Transverse colon (tissue), 4 donors: ENCODE measurements around the gene TYROBP. TPM values are rescaled to one million over a fixed set of nuclear protein-coding genes. Genes with fewer than 3 reads are reported as not detected.

Experiments
- DNase-seq: peaks from one replicate; pipeline ENCODE4 v3.0.0-alpha.2; 2019
- H3K27ac ChIP-seq, 4 donors: fragments of 200-600 bp; sonication (generic); 2 replicates each; pipeline ENCODE4 v1.5.1; 2016 to 2018; ENCODE audit warnings: inconsistent platforms in 4 of 4
- H3K27me3 ChIP-seq: fragments of 200-600 bp; sonication (generic); 2 replicates; pipeline ENCODE4 v1.5.1; 2017; ENCODE audit warnings: inconsistent platforms
- H3K36me3 ChIP-seq, 4 donors: fragments of 200-600 bp; sonication (generic); 2 replicates each; pipeline ENCODE4 v1.5.1; 2017 to 2019; ENCODE audit warnings: inconsistent platforms in 4 of 4
- H3K4me1 ChIP-seq, 4 donors: fragments of 200-600 bp; sonication (generic); 2 replicates each; pipeline ENCODE4 v1.5.1; 2017 to 2020; ENCODE audit warnings: inconsistent platforms in 4 of 4
- H3K4me3 ChIP-seq, 4 donors: fragments of 200-600 bp; sonication (generic); 1 replicate in 1 of 4; 2 replicates in 3 of 4; pipeline versions ENCODE4 v1.5.1 to v1.6.1; 2017 to 2019; ENCODE audit warnings: inconsistent platforms in 4 of 4
- H3K9me3 ChIP-seq, 2 donors: fragments of 200-600 bp; sonication (generic); 2 replicates each; pipeline ENCODE4 v1.5.1; 2017 to 2019; ENCODE audit warnings: inconsistent platforms in 2 of 2
- EP300 ChIP-seq: sonication (generic); formaldehyde crosslinking; IDR thresholded peaks from one replicate; pipeline ENCODE4 v1.6.1; 2017; ENCODE audit warnings: antibody characterized with exemption, low read depth
- POLR2A ChIP-seq: fragments of 450-650 bp; IDR thresholded peaks from one replicate; pipeline ENCODE4 v1.6.1; 2016; ENCODE audit warnings: antibody characterized with exemption, mild to moderate bottlenecking, moderate library complexity
- POLR2AphosphoS5 ChIP-seq, 3 donors: sonication (generic); formaldehyde crosslinking; IDR thresholded peaks; one replicate each; pipeline ENCODE4 v1.6.1; 2016; ENCODE audit warnings: antibody characterized with exemption in 3 of 3
- WGBS, 2 donors: methylation state at CpG; one replicate each; pipeline ENCODE4 v1.1.5; 2018; ENCODE audit warnings: low coverage in 1 of 2; 5-methylcytosine and 5-hydroxymethylcytosine counted together
- in situ Hi-C, 4 donors: fragments of 200-750 bp; cut with MboI; loops; one replicate each; pipeline versions ENCODE4 v1.15.0 to v1.15.1; 2017; ENCODE audit warnings: low sequenced_read_pairs in 3 of 4, low pct_ligation_motif_present in 1 of 4, low pct_unique_long_range_greater_than_20kb in 1 of 4
- intact Hi-C: fragments of 100-400 bp; cut with DNase I; formaldehyde crosslinking; loops from one replicate; pipeline ENCODE4 v1.15.1; 2023; ENCODE audit warnings: low total_unique reads
- total RNA-seq, 4 donors: library from RNA; depleted of rRNA; stranded (reverse); fragments of >200 nt; gene quantifications; one replicate each; pipeline ENCODE4 v1.1.0, GENCODE V29; 2016
- TF ChIP-seq, protein P1 (sequence below), 5 experiments: fragments of 200-600 bp in 3 of 5; fragments of 450-650 bp in 2 of 5; sonication (generic) in 3 of 5; IDR thresholded peaks; 1 replicate in 2 of 5; 2 replicates in 3 of 5; pipeline ENCODE4 v1.5.1; 2016 to 2017; ENCODE audit warnings: antibody characterized with exemption in 5 of 5, inconsistent platforms in 3 of 5, mild to moderate bottlenecking in 2 of 5, moderate library complexity in 1 of 5

TYROBP gene
- total RNA-seq, 4 donors from 2014 or later: 25.6 to 81.5 (median 52.2) TPM

DNA sequence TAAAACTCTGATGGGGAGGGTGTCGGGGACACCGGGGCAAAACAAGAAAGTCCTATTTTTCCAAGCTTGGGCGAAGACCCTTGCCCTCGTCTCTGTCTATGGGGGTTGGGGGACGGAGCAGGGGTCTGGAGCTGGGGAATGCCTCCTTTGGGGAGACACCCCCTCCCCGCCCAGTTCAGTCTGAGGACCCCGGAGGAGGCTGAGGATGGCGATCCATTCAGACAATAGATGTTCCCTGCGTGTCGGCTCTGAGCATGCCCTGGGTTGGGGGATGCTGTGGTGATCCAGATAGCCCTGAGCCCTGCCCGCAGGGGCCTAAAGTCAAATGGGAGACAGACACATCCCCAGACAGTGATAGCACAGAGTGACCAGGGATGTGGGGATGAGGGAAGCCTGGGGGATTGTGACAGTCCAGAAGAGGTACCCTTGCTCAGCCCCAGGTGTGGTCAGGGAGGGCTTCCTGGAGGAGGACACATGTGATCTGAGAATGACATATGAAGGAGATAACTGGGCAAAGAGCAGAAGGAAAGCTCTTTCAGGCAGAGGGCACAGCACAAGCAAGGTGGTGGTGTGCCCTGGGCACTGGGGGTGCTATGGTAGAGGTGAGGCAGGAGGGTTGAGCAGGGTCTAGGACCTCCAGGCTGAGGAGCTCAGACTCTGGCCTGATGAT is 37.2 kb upstream of the TYROBP start:
- WGBS, 2 donors: 85% methylated on average over 9 of the region's 11 CpGs; no CpG with 5 or more reads in 1 of the 2 donors
- H3K36me3 ChIP-seq: no peaks in the 10 kb centered on the region
- no peak for DNase-seq
- no peaks in the 10 kb centered on the region for H3K27me3 ChIP-seq
- intact Hi-C loops (no loop called here), in situ Hi-C loops (no loop called here)
- H3K4me3 ChIP-seq: no peak overlapping the region
- H3K27ac ChIP-seq: no peak overlapping the region
- TF ChIP-seq POLR2AphosphoS5 (IDR thresholded peaks at IDR 0.05): no peak
- TF ChIP-seq, protein P1, sequence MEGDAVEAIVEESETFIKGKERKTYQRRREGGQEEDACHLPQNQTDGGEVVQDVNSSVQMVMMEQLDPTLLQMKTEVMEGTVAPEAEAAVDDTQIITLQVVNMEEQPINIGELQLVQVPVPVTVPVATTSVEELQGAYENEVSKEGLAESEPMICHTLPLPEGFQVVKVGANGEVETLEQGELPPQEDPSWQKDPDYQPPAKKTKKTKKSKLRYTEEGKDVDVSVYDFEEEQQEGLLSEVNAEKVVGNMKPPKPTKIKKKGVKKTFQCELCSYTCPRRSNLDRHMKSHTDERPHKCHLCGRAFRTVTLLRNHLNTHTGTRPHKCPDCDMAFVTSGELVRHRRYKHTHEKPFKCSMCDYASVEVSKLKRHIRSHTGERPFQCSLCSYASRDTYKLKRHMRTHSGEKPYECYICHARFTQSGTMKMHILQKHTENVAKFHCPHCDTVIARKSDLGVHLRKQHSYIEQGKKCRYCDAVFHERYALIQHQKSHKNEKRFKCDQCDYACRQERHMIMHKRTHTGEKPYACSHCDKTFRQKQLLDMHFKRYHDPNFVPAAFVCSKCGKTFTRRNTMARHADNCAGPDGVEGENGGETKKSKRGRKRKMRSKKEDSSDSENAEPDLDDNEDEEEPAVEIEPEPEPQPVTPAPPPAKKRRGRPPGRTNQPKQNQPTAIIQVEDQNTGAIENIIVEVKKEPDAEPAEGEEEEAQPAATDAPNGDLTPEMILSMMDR (IDR thresholded peaks at IDR 0.05): no peak
- no peak for TF ChIP-seq POLR2A
- no peak for TF ChIP-seq EP300
- H3K4me1 ChIP-seq: no peaks in the 10 kb centered on the region
- no peaks in the 10 kb centered on the region for H3K9me3 ChIP-seq

DNA sequence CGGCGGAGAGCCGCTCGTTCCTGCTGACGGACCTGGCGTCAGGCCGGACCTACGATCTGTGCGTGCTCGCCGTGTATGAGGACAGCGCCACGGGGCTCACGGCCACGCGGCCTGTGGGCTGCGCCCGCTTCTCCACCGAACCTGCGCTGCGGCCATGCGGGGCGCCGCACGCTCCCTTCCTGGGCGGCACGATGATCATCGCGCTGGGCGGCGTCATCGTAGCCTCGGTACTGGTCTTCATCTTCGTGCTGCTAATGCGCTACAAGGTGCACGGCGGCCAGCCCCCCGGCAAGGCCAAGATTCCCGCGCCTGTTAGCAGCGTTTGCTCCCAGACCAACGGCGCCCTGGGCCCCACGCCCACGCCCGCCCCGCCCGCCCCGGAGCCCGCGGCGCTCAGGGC is 36.5 kb upstream of the TYROBP start:
- in situ Hi-C loops (no loop called here), intact Hi-C loops (loop anchor here (5.0 kb wide), 1 partner anchor 1127 kb away; no protein-coding TSS in a partner anchor)
- Histone ChIP-seq H3K4me3 (no peak overlapping the region), H3K4me1 (no peaks in the 10 kb centered on the region), H3K9me3 (no peaks in the 10 kb centered on the region), H3K36me3 (no peaks in the 10 kb centered on the region), H3K27me3 (no peaks in the 10 kb centered on the region), H3K27ac (no peak overlapping the region)
- 80 to 88% methylated on average over 2 to 21 of the region's 52 CpGs for WGBS, 2 donors
- TF ChIP-seq POLR2A: no peak
- TF ChIP-seq, protein P1 (IDR thresholded peaks at IDR 0.05): no peak
- no peak for TF ChIP-seq EP300
- TF ChIP-seq POLR2AphosphoS5 (IDR thresholded peaks at IDR 0.05): no peak
- DNase-seq: no peak

DNA sequence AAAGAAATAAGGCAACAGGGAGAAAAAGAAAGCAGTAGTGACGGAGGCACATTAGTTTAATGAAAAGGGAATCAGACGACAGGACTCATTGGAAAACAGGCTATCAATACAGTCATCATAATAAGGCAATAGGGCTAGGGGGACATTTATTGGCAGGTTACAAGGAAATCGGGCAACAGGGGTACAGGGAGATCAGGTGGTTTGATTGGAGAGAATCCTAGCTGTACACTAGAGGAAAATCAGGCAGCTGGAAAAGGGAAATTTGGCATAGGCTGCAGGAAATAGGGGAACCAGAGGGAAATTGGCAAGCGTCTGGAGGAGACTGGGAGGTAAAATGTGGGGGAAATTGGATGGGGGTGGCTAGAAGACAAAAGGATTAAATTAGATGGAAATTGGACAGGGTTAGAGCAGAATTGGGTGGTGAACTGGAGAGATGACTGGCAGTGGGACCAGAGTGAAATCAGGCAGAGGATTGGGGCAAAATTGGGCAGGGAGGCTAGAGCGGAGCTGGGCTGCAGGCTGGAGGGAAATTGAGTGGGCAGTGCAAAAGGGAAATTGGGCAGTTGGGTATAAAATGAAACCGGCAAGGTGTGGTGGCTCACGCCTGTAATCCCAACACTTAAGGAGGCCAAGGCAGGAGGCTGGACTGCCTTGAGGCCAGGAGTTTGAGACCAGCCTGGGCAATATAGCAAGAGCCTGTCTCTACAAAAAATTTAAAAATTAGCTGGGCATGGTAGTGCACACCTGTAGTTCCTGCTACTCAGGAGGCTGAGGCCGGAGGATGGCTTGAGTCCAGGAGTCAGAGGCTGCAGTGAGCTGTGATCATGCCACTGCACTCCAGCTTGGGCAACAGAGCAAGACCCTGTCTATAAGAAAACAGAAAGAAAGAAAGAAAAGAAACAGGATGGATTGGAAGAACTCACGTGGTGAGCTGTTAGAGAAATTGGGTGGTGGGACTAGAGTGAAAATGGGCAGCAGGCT is 35.5 kb upstream of the TYROBP start:
- Histone ChIP-seq H3K27me3 (no peaks in the 10 kb centered on the region), H3K4me1 (peaks cover 0 to 3% (median under 1%) of the 10 kb centered on the region in 4 donors), H3K27ac (no peak overlapping the region), H3K36me3 (no peaks in the 10 kb centered on the region), H3K9me3 (no peaks in the 10 kb centered on the region), H3K4me3 (no peak overlapping the region)
- TF ChIP-seq EP300: no peak
- TF ChIP-seq, protein P1 (IDR thresholded peaks at IDR 0.05): no peak
- no peak for TF ChIP-seq POLR2AphosphoS5 (IDR thresholded peaks at IDR 0.05)
- no peak for TF ChIP-seq POLR2A
- WGBS, 2 donors: 84 to 88% methylated on average over 8 to 9 of the region's 9 CpGs
- in situ Hi-C loops: no loop called here
- intact Hi-C loops: loop anchor here (5.0 kb wide), 1 partner anchor 1126 kb away; no protein-coding TSS in a partner anchor
- DNase-seq: no peak

GRCh38 chr19:35942235-35942634 is 34.1 kb upstream of the TYROBP start:
- Histone ChIP-seq H3K27ac (no peak overlapping the region), H3K27me3 (no peaks in the 10 kb centered on the region), H3K4me1 (peaks cover 6 to 16% (median 15%) of the 10 kb centered on the region in 4 donors), H3K4me3 (no peak overlapping the region), H3K9me3 (no peaks in the 10 kb centered on the region), H3K36me3 (no peaks in the 10 kb centered on the region)
- WGBS, 2 donors: 92% methylated on average over 3 of the region's 3 CpGs; no CpG with 5 or more reads in 1 of the 2 donors
- intact Hi-C loops (loop anchor here (5.0 kb wide), 1 partner anchor 1125 kb away; no protein-coding TSS in a partner anchor), in situ Hi-C loops (no loop called here)
- TF ChIP-seq POLR2AphosphoS5 (IDR thresholded peaks at IDR 0.05): no peak
- TF ChIP-seq, protein P1 (IDR thresholded peaks at IDR 0.05): no peak
- TF ChIP-seq EP300: no peak
- TF ChIP-seq POLR2A: no peak
- DNase-seq: no peak
